ENCODE results near the gene WDR20. TPM values are rescaled to one million over a fixed set of nuclear protein-coding genes. Genes with fewer than 3 reads are reported as not detected.
A peak's percentile ranks its signal among the peaks of the same experiment; 100 is the strongest.

Gene WDR20
- total RNA-seq, 2 experiments from 2014 or later: 30.3 to 30.6 TPM

GRCh38 chr14:102225936-102226335 is 86.2 kb downstream of the WDR20 start:
- H3K27ac Mint-ChIP-seq: no peak overlapping the region

DNA sequence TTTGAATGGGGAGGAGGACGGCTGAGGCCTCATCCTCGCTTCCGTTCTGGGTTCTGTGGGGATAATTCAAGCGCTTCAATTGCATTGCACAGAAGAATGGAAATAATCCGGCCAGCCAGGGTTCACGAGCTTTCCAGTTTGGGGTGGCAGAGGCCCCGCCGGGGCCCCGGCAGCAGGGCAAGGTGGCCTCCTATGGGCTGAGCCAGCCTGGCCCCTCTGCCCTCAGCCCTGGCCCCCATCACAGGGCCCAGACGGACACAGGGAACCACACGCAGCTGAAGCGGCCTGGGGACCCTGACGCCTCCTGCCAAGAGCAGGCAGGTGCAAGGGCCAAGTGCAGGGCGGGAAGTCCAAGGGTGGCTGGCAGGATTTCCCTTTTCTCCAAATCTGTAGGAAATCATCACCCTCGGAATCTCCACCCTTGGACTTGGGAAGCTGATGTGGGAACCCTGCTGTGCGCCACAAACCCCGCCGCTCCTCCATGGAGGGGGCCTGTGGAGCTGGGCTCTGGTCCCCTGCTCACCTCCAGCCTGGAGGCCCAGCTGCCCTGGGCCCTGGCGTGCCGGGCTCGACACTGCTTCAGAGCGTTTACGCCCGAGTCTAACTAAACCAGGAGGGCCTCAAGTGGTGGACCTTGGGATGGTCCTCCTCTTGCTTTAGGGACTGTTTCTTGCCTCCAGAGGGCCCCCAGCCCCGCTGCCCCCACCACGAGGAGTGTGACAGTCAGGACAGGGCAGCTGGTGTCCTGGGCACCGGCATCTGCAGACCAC is 86.8 kb downstream of the WDR20 start:
- H3K27me3 Mint-ChIP-seq (ENCODE audit: low read depth): no peaks in the 10 kb centered on the region
- no peak overlapping the region for H3K4me3 Mint-ChIP-seq
- H3K36me3 Mint-ChIP-seq (ENCODE audit: low read depth): peaks cover 3% of the 10 kb centered on the region
- no peaks in the 10 kb centered on the region for H3K9me3 Mint-ChIP-seq (ENCODE audit: insufficient read depth)
- H3K27ac Mint-ChIP-seq: no peak overlapping the region
- DNase-seq (no peak), ATAC-seq (no peak)
- H3K4me1 Mint-ChIP-seq (ENCODE audit: low read depth): no peaks in the 10 kb centered on the region
- ChIA-PET POLR2A (no interaction called here), CTCF (no interaction called here)

More at GRCh38 chr14:102225936-102226335, 86.2 kb downstream of the WDR20 start:
- H3K36me3 Mint-ChIP-seq (ENCODE audit: low read depth): peaks cover 3% of the 10 kb centered on the region
- POLR2A ChIA-PET: no interaction called here
- no peak for DNase-seq
- no peaks in the 10 kb centered on the region for H3K27me3 Mint-ChIP-seq (ENCODE audit: low read depth)
- H3K4me1 Mint-ChIP-seq (ENCODE audit: low read depth): no peaks in the 10 kb centered on the region
- no peaks in the 10 kb centered on the region for H3K9me3 Mint-ChIP-seq (ENCODE audit: insufficient read depth)
- H3K4me3 Mint-ChIP-seq: no peak overlapping the region
- CTCF ChIA-PET: no interaction called here
- ATAC-seq: no peak

GRCh38 chr14:102227184-102227964 is 87.7 kb downstream of the WDR20 start:
- Mint-ChIP-seq H3K36me3 (ENCODE audit: low read depth) (peaks cover 3% of the 10 kb centered on the region), H3K4me3 (no peak overlapping the region), H3K4me1 (ENCODE audit: low read depth) (no peaks in the 10 kb centered on the region), H3K27me3 (ENCODE audit: low read depth) (no peaks in the 10 kb centered on the region), H3K27ac (no peak overlapping the region), H3K9me3 (ENCODE audit: insufficient read depth) (no peaks in the 10 kb centered on the region)
- CTCF ChIA-PET: no interaction called here
- POLR2A ChIA-PET: no interaction called here
- DNase-seq (no peak), ATAC-seq (peak; percentile 33)

- Mint-ChIP-seq H3K36me3 (ENCODE audit: low read depth) (peaks cover 3% of the 10 kb centered on the region), H3K9me3 (ENCODE audit: insufficient read depth) (no peaks in the 10 kb centered on the region), H3K4me3 (no peak overlapping the region), H3K27me3 (ENCODE audit: low read depth) (no peaks in the 10 kb centered on the region), H3K27ac (no peak overlapping the region), H3K4me1 (ENCODE audit: low read depth) (no peaks in the 10 kb centered on the region)
- POLR2A ChIA-PET: no interaction called here
- DNase-seq (no peak), ATAC-seq (no peak)
- CTCF ChIA-PET: no interaction called here
Measured at GRCh38 chr14:102229071-102229738, 89.5 kb downstream of the WDR20 start.

DNA sequence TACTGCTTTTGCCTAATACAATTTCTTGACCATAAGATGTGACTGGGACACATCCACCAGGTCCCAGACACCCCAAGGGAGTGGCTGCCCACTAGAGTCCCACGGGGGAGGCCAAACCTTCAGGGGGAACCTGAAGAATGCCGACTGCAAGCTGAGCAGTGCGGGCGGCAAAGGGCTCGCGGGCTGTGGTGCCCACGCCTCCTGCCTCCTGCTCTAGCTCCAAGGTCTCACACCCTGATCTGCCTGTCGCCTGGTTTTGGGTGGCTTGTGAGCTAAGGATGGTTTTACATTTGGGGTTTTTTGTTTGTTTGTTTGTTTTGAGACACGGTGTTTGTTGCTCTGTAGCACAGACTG is 90.0 kb downstream of the WDR20 start:
- DNase-seq (no peak), ATAC-seq (no peak)
- Mint-ChIP-seq H3K4me1 (ENCODE audit: low read depth) (no peaks in the 10 kb centered on the region), H3K27me3 (ENCODE audit: low read depth) (no peaks in the 10 kb centered on the region), H3K4me3 (no peak overlapping the region), H3K36me3 (ENCODE audit: low read depth) (peaks cover 3% of the 10 kb centered on the region), H3K27ac (no peak overlapping the region), H3K9me3 (ENCODE audit: insufficient read depth) (no peaks in the 10 kb centered on the region)
- ChIA-PET CTCF (no interaction called here), POLR2A (no interaction called here)

DNA sequence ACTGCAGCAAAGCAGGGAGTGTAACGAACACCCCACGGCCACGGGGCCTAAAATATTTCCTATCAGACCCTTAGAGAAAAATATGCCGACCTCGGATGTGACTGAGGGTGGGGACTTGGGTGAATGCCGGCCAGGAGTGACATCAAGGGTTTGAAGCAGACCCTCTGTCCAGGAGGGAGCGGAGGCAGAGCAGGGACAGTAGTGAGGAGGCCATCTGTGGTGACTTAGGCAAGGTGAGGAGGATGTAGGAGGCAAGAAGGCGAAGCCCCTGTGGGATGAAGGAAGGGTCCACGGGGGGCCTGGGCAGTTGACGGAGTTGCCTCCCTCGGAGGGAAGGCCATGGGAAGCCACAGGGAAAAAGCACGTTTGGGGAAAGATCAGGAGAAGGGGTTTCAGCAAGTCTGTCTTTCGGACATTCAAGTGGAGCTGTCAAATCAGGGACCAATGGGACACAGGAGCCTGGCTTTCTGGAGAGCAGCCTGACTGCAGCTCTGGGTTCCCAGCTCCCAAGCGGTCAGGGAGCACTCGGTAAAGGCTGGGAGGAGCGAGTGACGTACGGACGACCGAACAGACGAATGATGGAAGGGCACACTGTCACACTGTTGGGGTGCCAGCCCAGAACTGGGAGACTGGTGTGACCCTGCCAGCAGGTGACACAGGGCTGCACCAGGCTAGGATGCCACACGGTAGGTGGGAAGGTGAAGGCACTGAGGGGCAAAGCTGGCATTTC is 90.9 kb downstream of the WDR20 start:
- no peaks in the 10 kb centered on the region for H3K36me3 Mint-ChIP-seq (ENCODE audit: low read depth)
- ChIA-PET POLR2A (no interaction called here), CTCF (no interaction called here)
- H3K9me3 Mint-ChIP-seq (ENCODE audit: insufficient read depth): no peaks in the 10 kb centered on the region
- DNase-seq (no peak), ATAC-seq (no peak)
- peak overlapping the region; percentile 25 for H3K27ac Mint-ChIP-seq
- H3K4me3 Mint-ChIP-seq: no peak overlapping the region
- H3K27me3 Mint-ChIP-seq (ENCODE audit: low read depth): no peaks in the 10 kb centered on the region
- H3K4me1 Mint-ChIP-seq (ENCODE audit: low read depth): no peaks in the 10 kb centered on the region

GRCh38 chr14:102231476-102232347 is 92.0 kb downstream of the WDR20 start:
- ChIA-PET CTCF (interaction anchor here (1.8 kb wide), 1 partner anchor 83 kb away, joined by 6 read pairs; no protein-coding TSS in a partner anchor), POLR2A (no interaction called here)
- Mint-ChIP-seq H3K27me3 (ENCODE audit: low read depth) (no peaks in the 10 kb centered on the region), H3K9me3 (ENCODE audit: insufficient read depth) (no peaks in the 10 kb centered on the region), H3K36me3 (ENCODE audit: low read depth) (no peaks in the 10 kb centered on the region), H3K4me3 (no peak overlapping the region), H3K27ac (no peak overlapping the region), H3K4me1 (ENCODE audit: low read depth) (no peaks in the 10 kb centered on the region)
- ATAC-seq (no peak), DNase-seq (no peak)

GRCh38 chr14:102232348-102232625 is 92.6 kb downstream of the WDR20 start:
- POLR2A ChIA-PET: no interaction called here
- ATAC-seq (no peak), DNase-seq (no peak)
- Mint-ChIP-seq H3K9me3 (ENCODE audit: insufficient read depth) (no peaks in the 10 kb centered on the region), H3K27me3 (ENCODE audit: low read depth) (no peaks in the 10 kb centered on the region), H3K4me1 (ENCODE audit: low read depth) (no peaks in the 10 kb centered on the region), H3K36me3 (ENCODE audit: low read depth) (no peaks in the 10 kb centered on the region), H3K4me3 (no peak overlapping the region), H3K27ac (no peak overlapping the region)
- CTCF ChIA-PET: interaction anchor here (1.8 kb wide), 1 partner anchor 82 kb away, joined by 6 read pairs; no protein-coding TSS in a partner anchor

- ChIA-PET POLR2A (no interaction called here), CTCF (interaction anchor here (1.5 to 1.8 kb wide), 2 partner anchors 81 to 162 kb away, joined by 3 to 6 read pairs; no protein-coding TSS in a partner anchor)
- no peaks in the 10 kb centered on the region for H3K27me3 Mint-ChIP-seq (ENCODE audit: low read depth)
- H3K36me3 Mint-ChIP-seq (ENCODE audit: low read depth): no peaks in the 10 kb centered on the region
- no peak overlapping the region for H3K27ac Mint-ChIP-seq
- H3K4me3 Mint-ChIP-seq: no peak overlapping the region
- ATAC-seq: no peak
- no peaks in the 10 kb centered on the region for H3K4me1 Mint-ChIP-seq (ENCODE audit: low read depth)
- no peaks in the 10 kb centered on the region for H3K9me3 Mint-ChIP-seq (ENCODE audit: insufficient read depth)
- DNase-seq: no peak
Measured at GRCh38 chr14:102233081-102233480, 93.4 kb downstream of the WDR20 start.

- H3K4me1 Mint-ChIP-seq (ENCODE audit: low read depth): no peaks in the 10 kb centered on the region
- CTCF ChIA-PET: interaction anchor here (1.5 kb wide), 1 partner anchor 160 kb away, joined by 3 read pairs; no protein-coding TSS in a partner anchor
- ATAC-seq: no peak
- H3K27ac Mint-ChIP-seq: no peak overlapping the region
- DNase-seq: no peak
- H3K27me3 Mint-ChIP-seq (ENCODE audit: low read depth): no peaks in the 10 kb centered on the region
- no peaks in the 10 kb centered on the region for H3K36me3 Mint-ChIP-seq (ENCODE audit: low read depth)
- H3K4me3 Mint-ChIP-seq: no peak overlapping the region
- POLR2A ChIA-PET: no interaction called here
- no peaks in the 10 kb centered on the region for H3K9me3 Mint-ChIP-seq (ENCODE audit: insufficient read depth)
Measured at GRCh38 chr14:102234331-102235264, 94.9 kb downstream of the WDR20 start.
